Thyroid gland (tissue), 4 donors: ENCODE measurements around the gene GLI3. TPM values are rescaled to one million over a fixed set of nuclear protein-coding genes. Genes with fewer than 3 reads are reported as not detected.
A peak's percentile ranks its signal among the peaks of the same experiment; 100 is the strongest.

Experiments used
- DNase-seq, 2 donors: peaks; one replicate each; pipeline ENCODE4 v3.0.0-alpha.2; 2019
- H3K27ac ChIP-seq, 3 donors: fragments of 200-600 bp; sonication (generic); 1 replicate in 2 of 3; 2 replicates in 1 of 3; pipeline ENCODE4 v1.5.1; 2016 to 2019; ENCODE audit warnings: mild to moderate bottlenecking in 1 of 3, moderate library complexity in 1 of 3
- H3K27me3 ChIP-seq: fragments of 200-600 bp; sonication (generic); one replicate; pipeline ENCODE4 v1.5.1; 2019
- H3K36me3 ChIP-seq, 2 donors: fragments of 200-600 bp; sonication (generic); one replicate each; pipeline ENCODE4 v1.5.1; 2016 to 2019
- H3K4me1 ChIP-seq, 2 donors: fragments of 200-600 bp; sonication (generic); one replicate each; pipeline ENCODE4 v1.5.1; 2017 to 2019
- H3K4me3 ChIP-seq, 3 donors: fragments of 200-600 bp; sonication (generic); replicated peaks in 1 of 3; 1 replicate in 2 of 3; 2 replicates in 1 of 3; pipeline ENCODE4 v1.5.1; 2016; ENCODE audit warnings: mild to moderate bottlenecking in 1 of 3
- H3K9me3 ChIP-seq: fragments of 200-600 bp; sonication (generic); one replicate; pipeline ENCODE4 v1.5.1; 2017
- CTCF ChIP-seq, 6 experiments: fragments of 200-600 bp in 3 of 6; fragments of 450-650 bp in 3 of 6; sonication (generic) in 3 of 6; IDR thresholded peaks; one replicate each; pipeline ENCODE4 v1.5.1; 2016 to 2019; ENCODE audit warnings: antibody characterized with exemption in 6 of 6, mild to moderate bottlenecking in 2 of 6, inconsistent platforms in 1 of 6, moderate library complexity in 1 of 6
- POLR2A ChIP-seq, 2 donors: fragments of 450-650 bp; IDR thresholded peaks; one replicate each; pipeline ENCODE4 v1.6.1; 2017; ENCODE audit warnings: antibody characterized with exemption in 2 of 2, mild to moderate bottlenecking in 2 of 2, moderate library complexity in 1 of 2
- WGBS, 2 donors: methylation state at CpG; one replicate each; pipeline ENCODE4 v1.1.5; 2017; 5-methylcytosine and 5-hydroxymethylcytosine counted together
- intact Hi-C: fragments of 100-400 bp; cut with DNase I; formaldehyde crosslinking; loops from one replicate; pipeline ENCODE4 v1.15.1; 2023
- total RNA-seq, 4 donors: library from RNA; depleted of rRNA; stranded (reverse); fragments of >200 nt; gene quantifications; one replicate each; pipeline ENCODE4 v1.2.3, GENCODE V29; 2016

GLI3 gene
- total RNA-seq, 4 donors from 2014 or later, result 10.1 to 15.6 (median 13.6) TPM

DNA sequence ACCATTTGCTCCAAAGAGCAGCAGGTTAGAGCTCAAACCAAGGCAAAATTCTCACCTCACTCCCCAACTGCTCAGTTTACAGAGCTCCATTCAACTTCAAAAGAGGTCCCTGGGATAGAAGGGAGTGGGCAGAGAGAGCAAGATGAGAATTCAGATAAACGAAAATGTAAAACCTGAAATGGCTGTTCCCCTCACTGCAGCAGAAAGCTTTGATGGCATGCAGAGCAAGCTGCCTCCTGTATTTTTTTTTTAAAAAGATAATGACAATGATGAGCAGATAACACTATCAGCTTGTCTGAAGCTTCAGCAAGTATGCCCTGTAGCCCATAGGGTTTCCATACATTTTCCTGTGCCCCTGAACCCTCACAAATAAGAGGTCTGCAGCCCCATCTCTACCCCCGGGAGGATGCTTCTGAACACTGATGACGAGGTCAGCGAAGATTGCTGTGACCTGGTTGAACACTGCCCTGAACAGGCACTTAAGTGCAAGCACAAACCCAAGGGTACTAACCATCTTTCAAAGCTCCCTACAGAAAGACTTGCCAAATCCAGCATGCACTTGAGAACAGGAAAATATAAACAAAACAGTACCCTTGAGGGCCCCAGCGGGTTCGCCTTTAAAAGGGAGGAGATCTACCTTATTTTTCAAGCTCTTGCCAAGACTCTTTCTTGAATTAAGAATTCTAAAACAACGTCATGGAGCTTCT is 81.3 kb downstream of the GLI3 start:
- Histone ChIP-seq H3K9me3 (no peaks in the 10 kb centered on the region), H3K4me3 (no peak overlapping the region), H3K36me3 (no peaks in the 10 kb centered on the region), H3K27me3 (no peaks in the 10 kb centered on the region), H3K4me1 (peaks cover 56 to 62% of the 10 kb centered on the region in 2 donors), H3K27ac (peak overlapping the region; percentile 62 to 77 (median 74))
- DNase-seq, result peak; percentile 42 to 54
- intact Hi-C loops, result no loop called here
- WGBS, 2 donors, result 36 to 44% methylated on average over 7 of the region's 7 CpGs
- TF ChIP-seq POLR2A (IDR thresholded peaks at IDR 0.05) (no peak), CTCF (IDR thresholded peaks at IDR 0.05) (no peak)

GRCh38 chr7:42154173-42154572 is 82.8 kb downstream of the GLI3 start:
- H3K27me3 ChIP-seq, result no peaks in the 10 kb centered on the region
- intact Hi-C loops, result no loop called here
- DNase-seq, result no peak
- H3K4me1 ChIP-seq, result peaks cover 59 to 63% of the 10 kb centered on the region in 2 donors
- no peaks in the 10 kb centered on the region for H3K36me3 ChIP-seq
- WGBS, 2 donors, result 47 to 75% methylated on average over 9 of the region's 9 CpGs
- no peak for TF ChIP-seq POLR2A (IDR thresholded peaks at IDR 0.05)
- no peak for TF ChIP-seq CTCF (IDR thresholded peaks at IDR 0.05)
- peak overlapping the region in 1 of 3 donors; percentile 74 for H3K27ac ChIP-seq
- H3K4me3 ChIP-seq, result no peak overlapping the region
- H3K9me3 ChIP-seq, result no peaks in the 10 kb centered on the region

DNA sequence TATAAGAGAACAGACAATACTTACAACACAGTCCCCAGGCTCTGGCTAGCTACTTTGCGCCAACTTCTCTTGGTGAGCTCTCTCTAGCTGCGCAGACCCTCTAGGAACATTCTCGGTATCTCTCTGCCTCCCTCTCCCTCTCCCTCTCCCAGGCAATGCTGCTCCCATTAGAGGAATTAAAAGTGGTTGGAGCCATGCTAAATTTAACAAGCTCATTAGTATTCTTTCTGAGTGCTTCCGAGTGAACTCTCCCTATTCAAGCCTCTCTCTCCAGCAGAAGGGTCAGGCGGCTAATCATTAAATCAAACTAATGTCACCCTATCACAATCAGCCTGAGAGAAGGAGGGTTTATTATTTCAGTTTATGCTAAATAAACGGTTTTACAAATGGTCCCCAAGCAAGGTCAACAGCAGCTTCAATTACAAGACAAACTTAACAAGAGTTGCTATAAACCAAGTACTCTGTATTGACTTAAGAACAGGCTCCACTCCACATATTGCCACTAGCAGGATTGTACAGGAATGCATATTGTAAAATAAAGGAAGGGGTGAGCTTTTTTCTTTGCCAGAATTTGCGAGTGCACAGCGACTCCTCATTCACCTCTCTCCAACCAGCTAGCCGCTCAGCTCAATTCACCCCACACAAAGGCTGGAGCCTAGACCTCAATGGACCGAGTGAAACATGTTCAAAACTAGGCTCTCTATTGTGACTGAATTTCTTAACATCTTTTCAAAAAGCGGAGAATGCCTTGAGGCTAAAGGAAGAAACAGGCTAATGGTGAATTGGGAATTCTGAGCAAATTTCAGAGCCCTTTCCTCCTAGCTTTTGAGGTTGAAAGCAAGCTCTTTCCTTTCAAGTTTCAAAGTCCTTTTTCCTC is 84.4 kb downstream of the GLI3 start:
- Histone ChIP-seq H3K27ac (peak overlapping the region; percentile 61 to 70 (median 63)), H3K4me3 (no peak overlapping the region), H3K9me3 (no peaks in the 10 kb centered on the region), H3K27me3 (no peaks in the 10 kb centered on the region), H3K4me1 (peaks cover 59 to 63% of the 10 kb centered on the region in 2 donors), H3K36me3 (no peaks in the 10 kb centered on the region)
- TF ChIP-seq CTCF (IDR thresholded peaks at IDR 0.05) (no peak), POLR2A (IDR thresholded peaks at IDR 0.05) (no peak)
- peak in 1 of 2 donors; percentile 22 for DNase-seq
- whole genome bisulfite sequencing, 2 donors, result 41% methylated on average over 11 of the region's 11 CpGs
- intact Hi-C loops, result no loop called here

- intact Hi-C loops, result no loop called here
- 48 to 50% methylated on average over 7 of the region's 7 CpGs for WGBS, 2 donors
- Histone ChIP-seq H3K4me1 (peaks cover 49 to 51% of the 10 kb centered on the region in 2 donors), H3K9me3 (no peaks in the 10 kb centered on the region), H3K27ac (peak overlapping the region; percentile 38 to 70 (median 63)), H3K36me3 (no peaks in the 10 kb centered on the region), H3K4me3 (no peak overlapping the region), H3K27me3 (no peaks in the 10 kb centered on the region)
- DNase-seq, result peak in 1 of 2 donors; percentile 35
- TF ChIP-seq CTCF (IDR thresholded peaks at IDR 0.05), result no peak
- no peak for TF ChIP-seq POLR2A (IDR thresholded peaks at IDR 0.05)
Observed at GRCh38 chr7:42151309-42151708, 85.7 kb downstream of the GLI3 start.

- no peak for DNase-seq
- Histone ChIP-seq H3K27me3 (no peaks in the 10 kb centered on the region), H3K4me3 (no peak overlapping the region), H3K36me3 (no peaks in the 10 kb centered on the region), H3K4me1 (peaks cover 6 to 7% of the 10 kb centered on the region in 2 donors), H3K27ac (no peak overlapping the region), H3K9me3 (no peaks in the 10 kb centered on the region)
- intact Hi-C loops, result no loop called here
- TF ChIP-seq POLR2A (IDR thresholded peaks at IDR 0.05), result no peak
Observed at GRCh38 chr7:42145539-42145938, 91.5 kb downstream of the GLI3 start.
